Peyer's patch (tissue), 4 donors: ENCODE results near the gene SLC11A2. TPM values are rescaled to one million over a fixed set of nuclear protein-coding genes. Genes with fewer than 3 reads are reported as not detected.

Source experiments
- DNase-seq, 3 donors: peaks; one replicate each; pipeline ENCODE4 v3.0.0-alpha.2; 2017 to 2019
- H3K27ac ChIP-seq, 4 donors: fragments of 200-600 bp; sonication (generic); one replicate each; pipeline ENCODE4 v1.5.1; 2016 to 2019
- H3K27me3 ChIP-seq, 2 donors: fragments of 200-600 bp; sonication (generic); one replicate each; pipeline ENCODE4 v1.5.1; 2019
- H3K36me3 ChIP-seq, 3 donors: fragments of 200-600 bp; sonication (generic); one replicate each; pipeline ENCODE4 v1.5.1; 2016 to 2019
- H3K4me1 ChIP-seq, 4 donors: fragments of 200-600 bp; sonication (generic); one replicate each; pipeline ENCODE4 v1.5.1; 2016 to 2019
- H3K4me3 ChIP-seq, 4 donors: fragments of 200-600 bp; sonication (generic); 1 replicate in 3 of 4; 2 replicates in 1 of 4; pipeline ENCODE4 v1.5.1; 2016 to 2019; ENCODE audit warnings: mild to moderate bottlenecking in 1 of 4
- H3K9me3 ChIP-seq, 4 donors: fragments of 200-600 bp; sonication (generic); one replicate each; pipeline ENCODE4 v1.5.1; 2016 to 2019; ENCODE audit warnings: mild to moderate bottlenecking in 1 of 4
- CTCF ChIP-seq, 6 experiments: fragments of 450-650 bp in 4 of 6; fragments of 200-600 bp in 2 of 6; sonication (generic) in 1 of 6; IDR thresholded peaks; one replicate each; pipeline ENCODE4 v1.5.1; 2017 to 2019; ENCODE audit warnings: antibody characterized with exemption in 6 of 6, mild to moderate bottlenecking in 3 of 6, moderate library complexity in 1 of 6
- POLR2A ChIP-seq, 2 donors: fragments of 450-650 bp; IDR thresholded peaks; one replicate each; pipeline ENCODE4 v1.5.1; 2017; ENCODE audit warnings: antibody characterized with exemption in 2 of 2, mild to moderate bottlenecking in 2 of 2, moderate library complexity in 2 of 2
- total RNA-seq, 4 donors: library from RNA; depleted of rRNA; stranded (reverse); fragments of >200 nt; gene quantifications; one replicate each; pipeline ENCODE4 v1.1.0, GENCODE V29; 2016

SLC11A2 gene
- total RNA-seq, 4 donors from 2014 or later = 37.1 to 57.4 (median 50.0) TPM

DNA sequence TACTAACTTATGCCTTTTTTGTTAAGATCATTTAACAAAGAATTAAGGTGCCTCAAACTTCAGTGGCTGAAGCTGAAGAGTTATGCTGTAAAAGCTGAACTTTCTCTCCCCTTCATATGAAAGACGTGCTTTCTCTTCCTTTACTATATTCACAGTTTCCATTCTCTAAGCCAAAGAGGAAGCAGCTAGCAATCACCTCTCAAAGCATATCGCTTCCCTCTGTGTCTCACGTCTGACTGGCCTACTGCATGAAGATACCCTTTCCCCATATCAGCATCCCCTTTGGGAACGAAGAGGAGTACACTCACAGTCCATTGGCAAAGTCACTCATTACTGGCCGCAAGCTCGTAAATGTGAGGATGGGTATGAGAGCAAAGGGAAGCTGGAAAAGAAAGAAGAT is 34.9 kb downstream of the SLC11A2 start:
- H3K4me3 ChIP-seq = no peak overlapping the region
- no peaks in the 10 kb centered on the region for H3K27me3 ChIP-seq
- no peak for DNase-seq
- TF ChIP-seq POLR2A (IDR thresholded peaks at IDR 0.05) (no peak), CTCF (IDR thresholded peaks at IDR 0.05) (no peak)
- no peak overlapping the region for H3K27ac ChIP-seq
- no peaks in the 10 kb centered on the region for H3K9me3 ChIP-seq
- H3K36me3 ChIP-seq = peaks cover 0 to 85% (median 0%) of the 10 kb centered on the region in 3 donors
- no peaks in the 10 kb centered on the region for H3K4me1 ChIP-seq

- H3K4me1 ChIP-seq = no peaks in the 10 kb centered on the region
- no peaks in the 10 kb centered on the region for H3K27me3 ChIP-seq
- H3K9me3 ChIP-seq = no peaks in the 10 kb centered on the region
- no peak for DNase-seq
- no peak overlapping the region for H3K27ac ChIP-seq
- H3K36me3 ChIP-seq = peaks cover 0 to 80% (median 0%) of the 10 kb centered on the region in 3 donors
- TF ChIP-seq POLR2A (IDR thresholded peaks at IDR 0.05) (no peak), CTCF (IDR thresholded peaks at IDR 0.05) (no peak)
- H3K4me3 ChIP-seq = no peak overlapping the region
Observed at GRCh38 chr12:50990791-50991190, 35.4 kb downstream of the SLC11A2 start.

- Histone ChIP-seq H3K36me3 (peaks cover 0 to 74% (median 0%) of the 10 kb centered on the region in 3 donors), H3K4me1 (peaks cover 0 to 4% (median 0%) of the 10 kb centered on the region in 4 donors), H3K27me3 (no peaks in the 10 kb centered on the region), H3K9me3 (no peaks in the 10 kb centered on the region), H3K27ac (no peak overlapping the region), H3K4me3 (no peak overlapping the region)
- no peak for DNase-seq
- no peak for TF ChIP-seq POLR2A (IDR thresholded peaks at IDR 0.05)
- no peak for TF ChIP-seq CTCF (IDR thresholded peaks at IDR 0.05)
Observed at GRCh38 chr12:50990147-50990727, 35.9 kb downstream of the SLC11A2 start.

- H3K36me3 ChIP-seq = peaks cover 0 to 63% (median 0%) of the 10 kb centered on the region in 3 donors
- peaks cover 0 to 7% (median 0%) of the 10 kb centered on the region in 4 donors for H3K4me1 ChIP-seq
- H3K27me3 ChIP-seq = no peaks in the 10 kb centered on the region
- H3K27ac ChIP-seq = no peak overlapping the region
- H3K4me3 ChIP-seq = no peak overlapping the region
- no peak for DNase-seq
- H3K9me3 ChIP-seq = no peaks in the 10 kb centered on the region
- TF ChIP-seq POLR2A (IDR thresholded peaks at IDR 0.05) = no peak
- no peak for TF ChIP-seq CTCF (IDR thresholded peaks at IDR 0.05)
Observed at GRCh38 chr12:50988871-50989270, 37.3 kb downstream of the SLC11A2 start.

- no peak overlapping the region for H3K27ac ChIP-seq
- no peak overlapping the region for H3K4me3 ChIP-seq
- TF ChIP-seq CTCF (IDR thresholded peaks at IDR 0.05) = no peak
- DNase-seq = no peak
- peaks cover 0 to 55% (median 0%) of the 10 kb centered on the region in 3 donors for H3K36me3 ChIP-seq
- H3K9me3 ChIP-seq = no peaks in the 10 kb centered on the region
- H3K27me3 ChIP-seq = no peaks in the 10 kb centered on the region
- H3K4me1 ChIP-seq = peaks cover 0 to 7% (median 0%) of the 10 kb centered on the region in 4 donors
Observed at GRCh38 chr12:50988051-50988450, 38.1 kb downstream of the SLC11A2 start.
